Ramos (cell line): Measurements from ENCODE around the gene NFIX.

Experiments
- in situ Hi-C: fragments of 300-500 bp; cut with MboI; formaldehyde crosslinking; loops from one replicate; pipeline ENCODE4 v1.14.3; 2022; ENCODE audit warnings: low sequenced_read_pairs; ENCODE audit not compliant: unreplicated experiment

Gene NFIX

GRCh38 chr19:13085666-13086065 lies 90.4 kb downstream of the NFIX start:
- in situ Hi-C loops, result no loop called here

GRCh38 chr19:13086341-13086740 lies 91.1 kb downstream of the NFIX start:
- in situ Hi-C loops, result no loop called here

GRCh38 chr19:13087295-13087694 lies 92.0 kb downstream of the NFIX start:
- in situ Hi-C loops, result no loop called here

GRCh38 chr19:13087795-13088537 lies 92.7 kb downstream of the NFIX start:
- in situ Hi-C loops, result no loop called here

- in situ Hi-C loops, result no loop called here
Measured at GRCh38 chr19:13089139-13089856, 94.0 kb downstream of the NFIX start.

- in situ Hi-C loops, result loop anchor here (5.0 kb wide), 1 partner anchor 108 kb away; no protein-coding TSS in a partner anchor
Measured at GRCh38 chr19:13089857-13090507, 94.7 kb downstream of the NFIX start.

- in situ Hi-C loops, result loop anchor here (5.0 kb wide), 1 partner anchor 108 kb away; no protein-coding TSS in a partner anchor
Measured at GRCh38 chr19:13090511-13091231, 95.4 kb downstream of the NFIX start.

- in situ Hi-C loops, result loop anchor here (5.0 kb wide), 1 partner anchor 109 kb away; no protein-coding TSS in a partner anchor
Measured at GRCh38 chr19:13091400-13092157, 96.3 kb downstream of the NFIX start.

GRCh38 chr19:13092158-13092543 lies 96.9 kb downstream of the NFIX start:
- in situ Hi-C loops, result loop anchor here (5.0 kb wide), 1 partner anchor 110 kb away; no protein-coding TSS in a partner anchor

- in situ Hi-C loops, result loop anchor here (5.0 kb wide), 1 partner anchor 110 kb away; no protein-coding TSS in a partner anchor
Measured at GRCh38 chr19:13092606-13093235, 97.4 kb downstream of the NFIX start.

- in situ Hi-C loops, result loop anchor here (5.0 kb wide), 1 partner anchor 111 kb away; no protein-coding TSS in a partner anchor
Measured at GRCh38 chr19:13093407-13094105, 98.3 kb downstream of the NFIX start.

- in situ Hi-C loops, result loop anchor here (5.0 kb wide), 1 partner anchor 112 kb away; no protein-coding TSS in a partner anchor
Measured at GRCh38 chr19:13094106-13094504, 98.8 kb downstream of the NFIX start.

- in situ Hi-C loops, result loop anchor here (5.0 kb wide), 1 partner anchor 113 kb away; no protein-coding TSS in a partner anchor
Measured at GRCh38 chr19:13094771-13095392, 99.6 kb downstream of the NFIX start.

- in situ Hi-C loops, result no loop called here
Measured at GRCh38 chr19:13095393-13095784, 100.1 kb downstream of the NFIX start.

GRCh38 chr19:13095934-13096927 lies 101.0 kb downstream of the NFIX start:
- in situ Hi-C loops, result no loop called here

GRCh38 chr19:13097033-13097462 lies 101.8 kb downstream of the NFIX start:
- in situ Hi-C loops, result no loop called here
